MM.1S (cell line): ENCODE data around the gene SLC1A2.

Experiments used
- DNase-seq: peaks from one replicate; pipeline ENCODE4 v3.0.0-alpha.2; 2015
- H2AFZ ChIP-seq: fragments of 300-600 bp; sonication (generic); 2 replicates; pipeline ENCODE4 v1.6.0; 2016; ENCODE audit warnings: antibody characterized with exemption, low read length
- H3F3A ChIP-seq: fragments of 300-600 bp; sonication (generic); 2 replicates; pipeline ENCODE4 v1.6.1; 2016; ENCODE audit warnings: mild to moderate bottlenecking, antibody characterized with exemption, low read length, moderate library complexity, mixed read lengths; ENCODE audit not compliant: insufficient read depth
- H3K27ac ChIP-seq: fragments of 300-600 bp; sonication (generic); 2 replicates; pipeline ENCODE4 v1.5.1; 2016; ENCODE audit warnings: mild to moderate bottlenecking, low read length
- H3K27me3 ChIP-seq: fragments of 300-600 bp; sonication (generic); replicated peaks from 2 replicates; pipeline ENCODE4 v1.6.0; 2016; ENCODE audit warnings: low read length; ENCODE audit not compliant: insufficient read depth
- H3K36me3 ChIP-seq: fragments of 300-600 bp; sonication (generic); replicated peaks from 2 replicates; pipeline ENCODE4 v1.6.1; 2016; ENCODE audit warnings: mild to moderate bottlenecking, low read length, mixed read lengths; ENCODE audit not compliant: insufficient read depth
- H3K4me1 ChIP-seq: fragments of 300-600 bp; sonication (generic); 2 replicates; pipeline ENCODE4 v1.6.1; 2016; ENCODE audit warnings: low read length, mixed read lengths
- H3K4me2 ChIP-seq: fragments of 300-600 bp; sonication (generic); 2 replicates; pipeline ENCODE4 v1.6.0; 2016; ENCODE audit warnings: low read depth, low read length
- H3K4me3 ChIP-seq: fragments of 300-600 bp; sonication (generic); 2 replicates; pipeline ENCODE4 v1.5.1; 2016; ENCODE audit warnings: low read length, mixed read lengths
- H3K79me2 ChIP-seq: fragments of 300-600 bp; sonication (generic); 2 replicates; pipeline ENCODE4 v1.6.1; 2016; ENCODE audit warnings: mixed run types, low read length, mixed read lengths
- H3K9ac ChIP-seq: fragments of 300-600 bp; sonication (generic); 2 replicates; pipeline ENCODE4 v1.6.1; 2016; ENCODE audit warnings: low read length, mixed read lengths
- H3K9me2 ChIP-seq: fragments of 300-600 bp; sonication (generic); replicated peaks from 2 replicates; pipeline ENCODE4 v1.6.1; 2016; ENCODE audit warnings: mild to moderate bottlenecking, low read length, mixed read lengths; ENCODE audit not compliant: insufficient read depth
- H3K9me3 ChIP-seq: fragments of 300-600 bp; sonication (generic); replicated peaks from 2 replicates; pipeline ENCODE4 v1.6.1; 2016; ENCODE audit warnings: mild to moderate bottlenecking, low read length, mixed read lengths; ENCODE audit not compliant: insufficient read depth
- H4K20me1 ChIP-seq: fragments of 300-600 bp; sonication (generic); 2 replicates; pipeline ENCODE4 v1.6.1; 2016; ENCODE audit warnings: mild to moderate bottlenecking, low read length, moderate library complexity, mixed read lengths; ENCODE audit not compliant: insufficient read depth
- CTCF ChIP-seq: fragments of 300-600 bp; sonication (generic); IDR thresholded peaks from 2 replicates; pipeline ENCODE4 v1.5.1; 2016; ENCODE audit warnings: antibody characterized with exemption, low read length, mixed read lengths
- EZH2 ChIP-seq: fragments of 300-600 bp; sonication (generic); optimal IDR thresholded peaks from 2 replicates; pipeline ENCODE3; 2017; ENCODE audit warnings: low read depth, mild to moderate bottlenecking, antibody characterized with exemption, low read length, mixed read lengths
- EZH2phosphoT487 ChIP-seq: fragments of 300-600 bp; sonication (generic); IDR thresholded peaks from 2 replicates; pipeline ENCODE4 v1.6.1; 2018; ENCODE audit warnings: antibody characterized with exemption, low read length

SLC1A2 gene

GRCh38 chr11:35286126-35286525, 133.2 kb downstream of the SLC1A2 start:
- H3K9me3 ChIP-seq: no peaks in the 10 kb centered on the region
- H3K36me3 ChIP-seq: no peaks in the 10 kb centered on the region
- no peaks in the 10 kb centered on the region for H3K9me2 ChIP-seq
- H3K9ac ChIP-seq: no peak overlapping the region
- no peaks in the 10 kb centered on the region for H4K20me1 ChIP-seq
- DNase-seq: no peak
- H3K4me2 ChIP-seq: no peak overlapping the region
- TF ChIP-seq CTCF: no peak
- no peak for TF ChIP-seq EZH2
- TF ChIP-seq EZH2phosphoT487: no peak
- 0 out of 2 replicates have a peak, but pooled peaks cover 4% of the 10 kb centered on the region for H3K4me1 ChIP-seq
- H3K4me3 ChIP-seq: no peak overlapping the region
- H3K27me3 ChIP-seq: no peaks in the 10 kb centered on the region
- no peaks in the 10 kb centered on the region for H3K79me2 ChIP-seq
- H2AFZ ChIP-seq: no peak overlapping the region
- no peak overlapping the region for H3K27ac ChIP-seq
- no peaks in the 10 kb centered on the region for H3F3A ChIP-seq

- Histone ChIP-seq H3K4me1 (0 out of 2 replicates have a peak, but pooled peaks cover 4% of the 10 kb centered on the region), H3K9me3 (no peaks in the 10 kb centered on the region), H3F3A (no peaks in the 10 kb centered on the region), H3K27ac (no peak overlapping the region), H3K79me2 (no peaks in the 10 kb centered on the region), H3K9me2 (no peaks in the 10 kb centered on the region), H2AFZ (no peak overlapping the region), H3K27me3 (no peaks in the 10 kb centered on the region), H3K9ac (no peak overlapping the region), H4K20me1 (no peaks in the 10 kb centered on the region), H3K4me3 (no peak overlapping the region), H3K4me2 (no peak overlapping the region), H3K36me3 (no peaks in the 10 kb centered on the region)
- DNase-seq: no peak
- no peak for TF ChIP-seq EZH2
- no peak for TF ChIP-seq EZH2phosphoT487
- TF ChIP-seq CTCF: no peak
These were observed 133.9 kb downstream of the SLC1A2 start for GRCh38 chr11:35285471-35285870.

GRCh38 chr11:35282221-35282882, 137.0 kb downstream of the SLC1A2 start:
- no peaks in the 10 kb centered on the region for H3K4me1 ChIP-seq
- H3K27ac ChIP-seq: no peak overlapping the region
- TF ChIP-seq EZH2phosphoT487 (no peak), CTCF (no peak), EZH2 (no peak)
- H3K9me3 ChIP-seq: no peaks in the 10 kb centered on the region
- no peaks in the 10 kb centered on the region for H4K20me1 ChIP-seq
- H2AFZ ChIP-seq: no peak overlapping the region
- no peak overlapping the region for H3K4me3 ChIP-seq
- no peaks in the 10 kb centered on the region for H3K9me2 ChIP-seq
- H3F3A ChIP-seq: no peaks in the 10 kb centered on the region
- H3K27me3 ChIP-seq: no peaks in the 10 kb centered on the region
- no peak overlapping the region for H3K4me2 ChIP-seq
- H3K79me2 ChIP-seq: no peaks in the 10 kb centered on the region
- H3K9ac ChIP-seq: no peak overlapping the region
- H3K36me3 ChIP-seq: no peaks in the 10 kb centered on the region
- DNase-seq: no peak
